ENCODE measurements around the gene TREML4.

Gene TREML4

GRCh38 chr6:41280381-41281057 is 52.4 kb downstream of the TREML4 start:
- no peak for DNase-seq (ENCODE audit: low read depth)
- no peak overlapping the region for H3K4me3 ChIP-seq (ENCODE audit: low read length)
- TF ChIP-seq CTCF (IDR thresholded peaks at IDR 0.05; ENCODE audit: insufficient read depth, low read depth, low read length, missing control alignments): no peak

GRCh38 chr6:41283600-41283999 is 55.5 kb downstream of the TREML4 start:
- H3K4me3 ChIP-seq (ENCODE audit: low read length): no peak overlapping the region
- DNase-seq (ENCODE audit: low read depth): no peak
- no peak for TF ChIP-seq CTCF (IDR thresholded peaks at IDR 0.05; ENCODE audit: insufficient read depth, low read depth, low read length, missing control alignments)

- no peak for TF ChIP-seq CTCF (IDR thresholded peaks at IDR 0.05; ENCODE audit: insufficient read depth, low read depth, low read length, missing control alignments)
- no peak overlapping the region for H3K4me3 ChIP-seq (ENCODE audit: low read length)
- DNase-seq (ENCODE audit: low read depth): peak; percentile 55
Observed at GRCh38 chr6:41284726-41285125, 56.6 kb downstream of the TREML4 start.

- DNase-seq (ENCODE audit: low read depth): peak; percentile 95
- TF ChIP-seq CTCF (IDR thresholded peaks at IDR 0.05; ENCODE audit: insufficient read depth, low read depth, low read length, missing control alignments): no peak
- no peak within 1 kb of the TSS for H3K4me3 ChIP-seq (ENCODE audit: low read length)
Observed at GRCh38 chr6:41286544-41287346, 58.6 kb downstream of the TREML4 start, which contains the start of gene TREM1. TREM1 (minus strand) TSS chr6:41286682; CDS start chr6:41286655, 27 bp downstream.

- peak; percentile 76 for DNase-seq (ENCODE audit: low read depth)
- no peak for TF ChIP-seq CTCF (IDR thresholded peaks at IDR 0.05; ENCODE audit: insufficient read depth, low read depth, low read length, missing control alignments)
- H3K4me3 ChIP-seq (ENCODE audit: low read length): no peak overlapping the region
Observed at GRCh38 chr6:41288030-41288753, 60.0 kb downstream of the TREML4 start.

Measured in epithelial cell of esophagus (primary cell).